Natural killer cell (primary cell): ENCODE measurements around the gene TMEM109. TPM values are rescaled to one million over a fixed set of nuclear protein-coding genes. Genes with fewer than 3 reads are reported as not detected.

Source experiments
- ATAC-seq, 3 donors: fragments of 150-1000 bp in 2 of 3; fragments of 200-7000 bp in 1 of 3; cut with Tn5 transposase; 1 replicate in 1 of 3; 2 replicates in 2 of 3; pipeline ENCODE4 v1.10.0; 2021; ENCODE audit warnings: mild to moderate bottlenecking in 2 of 3, moderate library complexity in 2 of 3
- DNase-seq, 2 donors: peaks; one replicate each; pipeline versions ENCODE4 v3.0.0 to v3.0.0-alpha.2; 2013 to 2021; ENCODE audit warnings: mixed read lengths in 1 of 2
- H3K27ac ChIP-seq: one replicate; pipeline ENCODE4 v1.5.1; 2013; ENCODE audit warnings: mild to moderate bottlenecking, low read length
- H3K27me3 ChIP-seq: one replicate; pipeline ENCODE4 v1.6.1; 2013; ENCODE audit warnings: low read length; ENCODE audit not compliant: control insufficient read depth, insufficient read depth
- H3K36me3 ChIP-seq: one replicate; pipeline ENCODE4 v1.6.1; 2013; ENCODE audit warnings: low read length; ENCODE audit not compliant: control insufficient read depth, insufficient read depth
- H3K4me1 ChIP-seq: one replicate; pipeline ENCODE4 v1.6.1; 2013; ENCODE audit warnings: low read length; ENCODE audit not compliant: control insufficient read depth, insufficient read depth
- H3K4me3 ChIP-seq: one replicate; pipeline ENCODE4 v1.5.1; 2013; ENCODE audit warnings: low read length
- H3K9me3 ChIP-seq: one replicate; pipeline ENCODE4 v1.6.1; 2013; ENCODE audit warnings: low read length; ENCODE audit not compliant: control insufficient read depth, insufficient read depth
- H3K27ac Mint-ChIP-seq, 2 donors: one replicate each; pipeline ENCODE4 v1.8.0; 2022; ENCODE audit warnings: mild to moderate bottlenecking in 2 of 2, mixed read lengths in 2 of 2, moderate library complexity in 1 of 2
- H3K27me3 Mint-ChIP-seq, 2 donors: one replicate each; pipeline ENCODE4 v1.8.0; 2022; ENCODE audit warnings: low read depth in 2 of 2, mixed read lengths in 2 of 2
- H3K36me3 Mint-ChIP-seq: one replicate; pipeline ENCODE4 v1.8.0; 2022; ENCODE audit warnings: mixed read lengths
- H3K4me1 Mint-ChIP-seq, 2 donors: one replicate each; pipeline ENCODE4 v1.8.0; 2022; ENCODE audit warnings: mixed read lengths in 2 of 2
- H3K4me3 Mint-ChIP-seq: one replicate; pipeline ENCODE4 v1.8.0; 2022; ENCODE audit warnings: mild to moderate bottlenecking, moderate library complexity, mixed read lengths
- H3K9me3 Mint-ChIP-seq, 2 donors: one replicate each; pipeline ENCODE4 v1.8.0; 2022; ENCODE audit warnings: mixed read lengths in 2 of 2
- CTCF ChIP-seq: fragments of 200-600 bp; IDR thresholded peaks from one replicate; pipeline ENCODE4 v1.8.0; 2022; ENCODE audit warnings: antibody characterized with exemption
- WGBS: methylation state at CpG from one replicate; pipeline ENCODE4 v1.1.7; 2013; ENCODE audit warnings: missing lambda C conversion rate; ENCODE audit not compliant: insufficient coverage; 5-methylcytosine and 5-hydroxymethylcytosine counted together
- intact Hi-C: fragments of 100-400 bp; cut with micrococcal nuclease; formaldehyde crosslinking; loops from one replicate; pipeline ENCODE4 v1.14.2; 2022
- total RNA-seq, 4 donors: library from RNA; stranded (reverse); fragments of 120-200 nt in 1 of 4; gene quantifications; one replicate each; pipeline versions ENCODE4 v1.2.3 to v1.2.4, GENCODE V29; 2013 to 2022

Gene TMEM109
- total RNA-seq, 3 donors from 2014 or later (not counting 1 experiment from before 2014, with no cell fraction given) = 89.3 to 102 (median 96.8) TPM

DNA sequence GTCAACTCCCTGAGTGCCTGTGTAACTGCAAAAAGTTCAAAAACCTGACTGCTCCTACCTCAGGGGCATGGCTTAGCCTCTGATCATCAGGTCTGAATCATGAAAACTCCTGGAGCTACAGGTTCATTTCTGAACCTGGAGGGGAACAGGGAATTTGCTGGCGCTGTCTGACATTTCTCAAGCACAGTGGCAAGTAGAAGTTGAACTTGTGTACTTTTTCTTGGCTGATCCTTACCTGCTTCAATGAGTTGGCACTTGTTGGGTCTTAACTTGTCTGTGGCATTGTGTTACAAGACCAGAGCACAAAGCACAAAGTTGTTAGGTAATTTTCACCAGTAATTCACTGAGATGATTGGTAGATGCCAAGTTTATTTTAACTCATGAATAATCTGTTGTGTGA is 3.3 kb downstream of the TMEM109 start:
- H3K4me1 ChIP-seq = peaks cover 45% of the 10 kb centered on the region

DNA sequence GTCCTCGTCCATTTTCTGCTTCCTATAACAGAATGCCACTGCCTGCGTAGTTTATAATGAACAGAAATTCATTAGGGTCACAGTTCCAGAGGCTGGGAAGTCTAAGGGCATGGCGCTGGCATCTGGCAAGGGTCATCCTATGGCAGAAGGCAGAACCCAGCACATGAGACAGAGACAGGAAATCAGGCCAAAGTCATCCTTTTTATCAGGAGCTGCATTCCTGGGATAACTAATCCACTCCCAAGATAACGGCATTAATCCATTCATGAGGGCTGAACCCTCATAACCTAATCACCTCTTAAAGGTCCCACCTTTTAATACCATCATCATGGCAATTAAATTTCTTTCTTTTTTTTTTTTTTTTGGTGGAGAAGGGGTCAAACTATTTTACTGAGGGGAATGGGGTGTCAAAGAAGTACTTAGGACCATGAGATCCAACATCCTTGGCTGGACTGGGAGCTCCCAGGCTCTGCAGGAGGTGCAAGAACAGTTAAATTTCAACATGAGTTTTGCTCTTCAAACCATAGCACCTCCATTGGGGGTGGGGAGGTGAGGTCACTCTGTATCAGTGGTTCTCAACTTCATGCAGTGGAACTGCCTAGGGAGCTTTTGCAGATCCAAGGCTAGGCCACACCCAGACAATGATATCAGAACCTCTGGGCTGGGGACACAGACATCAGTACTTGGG is 4.4 kb downstream of the TMEM109 start:
- H3K4me1 Mint-ChIP-seq = peaks cover 44% of the 10 kb centered on the region in 2 donors
- peaks cover 0 to 2% of the 10 kb centered on the region in 2 donors for H3K27me3 Mint-ChIP-seq
- peaks cover 8% of the 10 kb centered on the region for H3K36me3 Mint-ChIP-seq
- H3K4me3 Mint-ChIP-seq = no peak overlapping the region
- no peak overlapping the region for H3K27ac Mint-ChIP-seq
- Histone ChIP-seq H3K4me1 (peaks cover 33% of the 10 kb centered on the region), H3K27ac (no peak overlapping the region), H3K36me3 (peaks cover 36% of the 10 kb centered on the region), H3K27me3 (peaks cover 2% of the 10 kb centered on the region), H3K4me3 (no peak overlapping the region), H3K9me3 (no peaks in the 10 kb centered on the region)
- H3K9me3 Mint-ChIP-seq = no peaks in the 10 kb centered on the region
- TF ChIP-seq CTCF = no peak
- DNase-seq = no peak
- 96% methylated on average over 4 of the region's 4 CpGs for WGBS
- intact Hi-C loops = no loop called here
- ATAC-seq = no peak

More for the DNA sequence above, 3.3 kb downstream of the TMEM109 start:
- no peaks in the 10 kb centered on the region for H3K27me3 Mint-ChIP-seq
- H3K27me3 ChIP-seq = no peaks in the 10 kb centered on the region
- no peaks in the 10 kb centered on the region for H3K9me3 ChIP-seq
- no peak for DNase-seq
- no peak for TF ChIP-seq CTCF
- intact Hi-C loops = no loop called here
- no peaks in the 10 kb centered on the region for H3K9me3 Mint-ChIP-seq
- peak overlapping the region; percentile 68 for H3K4me3 Mint-ChIP-seq
- WGBS = 100% methylated on average over 1 of the region's 1 CpG
- H3K27ac Mint-ChIP-seq = peak overlapping the region; percentile 92 to 96
- ATAC-seq = no peak
- H3K36me3 ChIP-seq = peaks cover 26% of the 10 kb centered on the region
- H3K36me3 Mint-ChIP-seq = peaks cover 2% of the 10 kb centered on the region
- no peak overlapping the region for H3K27ac ChIP-seq
- H3K4me3 ChIP-seq = no peak overlapping the region
- H3K4me1 Mint-ChIP-seq = peaks cover 46 to 51% of the 10 kb centered on the region in 2 donors

GRCh38 chr11:60918939-60919265 is 4.9 kb downstream of the TMEM109 start:
- no peak for TF ChIP-seq CTCF
- WGBS = 80% methylated on average over 2 of the region's 2 CpGs
- no peaks in the 10 kb centered on the region for H3K9me3 Mint-ChIP-seq
- DNase-seq = no peak
- H3K4me3 ChIP-seq = no peak overlapping the region
- peaks cover 0 to 2% of the 10 kb centered on the region in 2 donors for H3K27me3 Mint-ChIP-seq
- intact Hi-C loops = no loop called here
- H3K27ac Mint-ChIP-seq = no peak overlapping the region
- peaks cover 36% of the 10 kb centered on the region for H3K36me3 ChIP-seq
- H3K27me3 ChIP-seq = peaks cover 6% of the 10 kb centered on the region
- H3K4me1 ChIP-seq = peaks cover 34% of the 10 kb centered on the region
- ATAC-seq = no peak
- H3K9me3 ChIP-seq = no peaks in the 10 kb centered on the region
- H3K4me3 Mint-ChIP-seq = no peak overlapping the region
- H3K36me3 Mint-ChIP-seq = peaks cover 8% of the 10 kb centered on the region
- H3K27ac ChIP-seq = no peak overlapping the region
- H3K4me1 Mint-ChIP-seq = peaks cover 39% of the 10 kb centered on the region in 2 donors

GRCh38 chr11:60919320-60919719 is 5.4 kb downstream of the TMEM109 start:
- intact Hi-C loops = no loop called here
- WGBS = 71% methylated on average over 1 of the region's 1 CpG
- peaks cover 9% of the 10 kb centered on the region for H3K27me3 ChIP-seq
- no peak for DNase-seq
- no peak for ATAC-seq
- peaks cover 36% of the 10 kb centered on the region for H3K36me3 ChIP-seq
- H3K4me3 Mint-ChIP-seq = no peak overlapping the region
- no peaks in the 10 kb centered on the region for H3K9me3 ChIP-seq
- TF ChIP-seq CTCF = no peak
- H3K4me1 ChIP-seq = peaks cover 38% of the 10 kb centered on the region
- no peak overlapping the region for H3K27ac Mint-ChIP-seq
- H3K4me3 ChIP-seq = no peak overlapping the region
- peaks cover 0 to 2% of the 10 kb centered on the region in 2 donors for H3K27me3 Mint-ChIP-seq
- no peaks in the 10 kb centered on the region for H3K9me3 Mint-ChIP-seq
- H3K27ac ChIP-seq = no peak overlapping the region
- peaks cover 8% of the 10 kb centered on the region for H3K36me3 Mint-ChIP-seq
- H3K4me1 Mint-ChIP-seq = peaks cover 35% of the 10 kb centered on the region in 2 donors
